Vagina (tissue), 2 donors: ENCODE results near the gene ISX.

Source experiments
- POLR2A ChIP-seq, 2 donors: fragments of 450-650 bp; IDR thresholded peaks; one replicate each; pipeline ENCODE4 v1.6.1; 2017; ENCODE audit warnings: antibody characterized with exemption in 2 of 2, mild to moderate bottlenecking in 2 of 2, moderate library complexity in 2 of 2
- POLR2AphosphoS5 ChIP-seq, 2 donors: sonication (generic); formaldehyde crosslinking; IDR thresholded peaks; one replicate each; pipeline ENCODE4 v1.9.0; 2017; ENCODE audit warnings: antibody characterized with exemption in 2 of 2, mild to moderate bottlenecking in 2 of 2, low read depth in 1 of 2; ENCODE audit not compliant: insufficient read depth in 1 of 2
- TF ChIP-seq, protein P1 (sequence below), 3 experiments: fragments of 450-650 bp in 2 of 3; fragments of 200-600 bp in 1 of 3; sonication (generic) in 1 of 3; IDR thresholded peaks; one replicate each; pipeline ENCODE4 v1.5.1; 2017 to 2019; ENCODE audit warnings: antibody characterized with exemption in 3 of 3, mild to moderate bottlenecking in 2 of 3, moderate library complexity in 2 of 3

DNA sequence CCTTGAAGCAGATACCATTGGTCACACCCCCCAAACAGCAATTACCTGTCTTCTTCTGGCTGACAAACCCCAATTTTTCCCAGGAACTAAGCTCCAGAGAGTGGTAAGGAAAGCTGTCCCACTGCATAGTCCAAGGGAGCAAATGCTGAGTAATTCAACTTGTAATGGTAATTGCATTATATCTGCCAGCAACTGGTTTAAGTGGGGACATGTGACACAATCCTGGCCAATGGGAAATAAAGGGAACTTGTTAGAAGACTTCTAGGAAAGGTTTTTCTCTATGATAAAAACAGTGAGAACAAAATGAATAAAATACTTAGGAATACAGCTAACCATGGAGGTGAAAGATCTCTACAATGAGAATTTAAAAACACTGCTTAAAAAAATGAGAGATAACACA lies 9.5 kb upstream of the ISX start:
- TF ChIP-seq POLR2A (IDR thresholded peaks at IDR 0.05) (no peak), POLR2AphosphoS5 (IDR thresholded peaks at IDR 0.05; ENCODE audit: insufficient read depth in 1 of 2, low read depth in 1 of 2) (no peak)
- TF ChIP-seq, protein P1, sequence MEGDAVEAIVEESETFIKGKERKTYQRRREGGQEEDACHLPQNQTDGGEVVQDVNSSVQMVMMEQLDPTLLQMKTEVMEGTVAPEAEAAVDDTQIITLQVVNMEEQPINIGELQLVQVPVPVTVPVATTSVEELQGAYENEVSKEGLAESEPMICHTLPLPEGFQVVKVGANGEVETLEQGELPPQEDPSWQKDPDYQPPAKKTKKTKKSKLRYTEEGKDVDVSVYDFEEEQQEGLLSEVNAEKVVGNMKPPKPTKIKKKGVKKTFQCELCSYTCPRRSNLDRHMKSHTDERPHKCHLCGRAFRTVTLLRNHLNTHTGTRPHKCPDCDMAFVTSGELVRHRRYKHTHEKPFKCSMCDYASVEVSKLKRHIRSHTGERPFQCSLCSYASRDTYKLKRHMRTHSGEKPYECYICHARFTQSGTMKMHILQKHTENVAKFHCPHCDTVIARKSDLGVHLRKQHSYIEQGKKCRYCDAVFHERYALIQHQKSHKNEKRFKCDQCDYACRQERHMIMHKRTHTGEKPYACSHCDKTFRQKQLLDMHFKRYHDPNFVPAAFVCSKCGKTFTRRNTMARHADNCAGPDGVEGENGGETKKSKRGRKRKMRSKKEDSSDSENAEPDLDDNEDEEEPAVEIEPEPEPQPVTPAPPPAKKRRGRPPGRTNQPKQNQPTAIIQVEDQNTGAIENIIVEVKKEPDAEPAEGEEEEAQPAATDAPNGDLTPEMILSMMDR (IDR thresholded peaks at IDR 0.05) = no peak
